Measurements from ENCODE around the gene ACACA. TPM values are rescaled to one million over a fixed set of nuclear protein-coding genes. Genes with fewer than 3 reads are reported as not detected.

The ACACA gene
- total and polyA plus RNA-seq, 2 donors (not counting 3 experiments of a cell fraction or from before 2014, with no cell fraction given) = 55.3 to 124 TPM

DNA sequence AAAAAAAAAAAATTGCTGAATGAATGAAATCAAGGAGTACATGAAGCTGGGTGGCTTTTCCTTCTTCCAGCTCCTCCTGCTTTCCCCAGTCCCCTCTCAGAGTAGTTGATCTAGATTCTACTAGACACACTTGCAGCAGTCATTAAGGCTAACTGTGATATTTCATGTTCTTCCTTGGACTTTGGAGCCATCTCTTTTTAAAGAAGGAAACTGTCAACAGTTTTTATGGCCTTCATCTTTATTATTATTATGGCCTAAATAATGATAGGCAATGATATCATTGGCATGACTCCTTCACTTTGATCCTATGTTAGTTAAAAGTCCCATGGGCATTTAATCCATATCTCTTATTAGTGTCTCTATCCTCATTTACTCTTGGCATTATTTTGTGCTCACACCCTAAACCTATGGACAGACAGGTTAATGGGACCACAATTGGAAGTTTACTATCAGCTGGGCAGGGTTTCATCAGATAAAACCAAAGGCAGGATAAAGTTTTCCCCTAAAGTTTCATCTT is 21.1 kb downstream of the ACACA start:
- BruUV-seq (replicated peaks) = no TSS peak
- Histone ChIP-seq H3K4me3 (replicated peaks in 1 of 3; ENCODE audit: insufficient read depth in 1 of 3, low read depth in 1 of 3, low read length in 3 of 3) (no peak overlapping the region), H3K9me3 (replicated peaks; ENCODE audit: control insufficient read depth, insufficient read depth, low read length) (no peaks in the 10 kb centered on the region), H3K9ac (replicated peaks; ENCODE audit: extremely low read depth, insufficient read depth, low read length) (no peak overlapping the region), H3K4me2 (ENCODE audit: insufficient read depth, low read length) (no peak overlapping the region), H4K20me1 (replicated peaks; ENCODE audit: control insufficient read depth, extremely low read depth, insufficient read depth, low read length) (no peaks in the 10 kb centered on the region), H3K27me3 (ENCODE audit: control insufficient read depth in 2 of 2, insufficient read depth in 2 of 2, low read length in 2 of 2) (no peaks in the 10 kb centered on the region), H3K9me1 (replicated peaks; ENCODE audit: control insufficient read depth, extremely low read depth, insufficient read depth, low read length) (no peaks in the 10 kb centered on the region), H2AFZ (ENCODE audit: low read depth, low read length) (no peak overlapping the region), H3K36me3 (ENCODE audit: control insufficient read depth in 2 of 2, extremely low read depth in 1 of 2, insufficient read depth in 2 of 2, low read length in 2 of 2) (no peaks in the 10 kb centered on the region), H3K79me2 (ENCODE audit: control insufficient read depth, insufficient read depth, low read length) (no peaks in the 10 kb centered on the region), H3K4me1 (ENCODE audit: control insufficient read depth, extremely low read depth, insufficient read depth, low read length) (peaks cover 6% of the 10 kb centered on the region), H3K27ac (ENCODE audit: insufficient read depth, low read depth, low read length) (no peak overlapping the region)
- CTCF ChIA-PET = interaction anchor here (0.8 to 12.2 kb wide), 5 partner anchors 9 to 27 kb away, joined by 3 to 123 read pairs (median 4); partner anchors contain the start of gene C17orf78
- POLR2A ChIA-PET = no interaction called here
- dilution Hi-C loops (cut with MboI; ENCODE audit: extremely low pct_ligation_motif_present, low sequenced_read_pairs) (no loop called here), intact Hi-C loops (cut with micrococcal nuclease) (no loop called here)
- TF ChIP-seq FOS (IDR thresholded peaks at IDR 0.05; ENCODE audit: borderline replicate concordance, insufficient read depth, low read length) (no peak), GATA2 (IDR thresholded peaks at IDR 0.05; ENCODE audit: insufficient read depth, insufficient read length, low read depth, low read length) (no peak), POLR2AphosphoS5 (IDR thresholded peaks at IDR 0.05; ENCODE audit: insufficient read depth, low read depth, low read length) (no peak), MAX (IDR thresholded peaks at IDR 0.05; ENCODE audit: insufficient read depth, insufficient read length) (no peak), JUN (IDR thresholded peaks at IDR 0.05; ENCODE audit: borderline replicate concordance, insufficient read depth, insufficient read length, low read depth) (no peak), EZH2 (IDR thresholded peaks at IDR 0.05; ENCODE audit: borderline replicate concordance, low read depth, low read length, severe bottlenecking) (no peak), MYC (IDR thresholded peaks at IDR 0.05; ENCODE audit: low read depth, low read length) (no peak), POLR2A (IDR thresholded peaks at IDR 0.05; ENCODE audit: low read depth, low read length) (no peak), CTCF (IDR thresholded peaks at IDR 0.05; ENCODE audit: extremely low read depth in 1 of 2, insufficient read depth in 1 of 2, low read depth in 1 of 2, low read length in 2 of 2) (no peak)
- FAIRE-seq = no peak
- no peak for DNase-seq (ENCODE audit: low read depth, low spot score)

All from endothelial cell of umbilical vein (primary cell).